ENCODE data around the gene MAPK14. TPM values are rescaled to one million over a fixed set of nuclear protein-coding genes. Genes with fewer than 3 reads are reported as not detected.

The MAPK14 gene
- total and polyA plus RNA-seq, 9 of the 15 experiments (the other 6 are each of a cell fraction or from before 2014, with no cell fraction given), result 8.8 to 62.7 (median 35.5) TPM

DNA sequence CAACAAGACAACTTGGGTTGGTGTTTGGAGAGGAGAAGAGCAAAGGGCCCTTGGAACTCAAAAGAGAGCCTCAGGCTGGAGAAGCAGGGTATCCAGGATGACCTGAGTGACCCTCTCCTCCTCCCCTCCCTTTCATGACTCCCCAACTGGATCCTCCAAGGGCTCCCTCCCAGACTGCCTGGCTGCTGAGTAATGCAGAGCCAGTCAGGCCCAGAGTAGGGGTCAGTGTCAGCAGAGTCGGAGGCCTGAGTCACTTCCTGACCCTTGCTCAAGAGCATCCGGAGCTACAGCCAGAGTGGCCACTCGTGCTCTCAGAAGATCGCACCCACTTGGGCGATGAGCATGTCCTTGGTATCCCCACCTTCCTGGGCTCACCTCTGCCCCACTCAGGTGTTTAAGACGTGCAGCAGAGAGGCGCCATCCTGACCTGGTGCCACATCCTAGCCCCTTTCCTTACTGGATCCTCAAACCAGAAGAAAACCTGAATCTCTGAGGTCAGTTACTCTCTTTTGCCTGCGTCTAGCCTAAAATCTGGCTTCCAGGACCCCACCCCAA, 99.9 kb downstream of the MAPK14 start (continued):
- TF ChIP-seq, protein P1, sequence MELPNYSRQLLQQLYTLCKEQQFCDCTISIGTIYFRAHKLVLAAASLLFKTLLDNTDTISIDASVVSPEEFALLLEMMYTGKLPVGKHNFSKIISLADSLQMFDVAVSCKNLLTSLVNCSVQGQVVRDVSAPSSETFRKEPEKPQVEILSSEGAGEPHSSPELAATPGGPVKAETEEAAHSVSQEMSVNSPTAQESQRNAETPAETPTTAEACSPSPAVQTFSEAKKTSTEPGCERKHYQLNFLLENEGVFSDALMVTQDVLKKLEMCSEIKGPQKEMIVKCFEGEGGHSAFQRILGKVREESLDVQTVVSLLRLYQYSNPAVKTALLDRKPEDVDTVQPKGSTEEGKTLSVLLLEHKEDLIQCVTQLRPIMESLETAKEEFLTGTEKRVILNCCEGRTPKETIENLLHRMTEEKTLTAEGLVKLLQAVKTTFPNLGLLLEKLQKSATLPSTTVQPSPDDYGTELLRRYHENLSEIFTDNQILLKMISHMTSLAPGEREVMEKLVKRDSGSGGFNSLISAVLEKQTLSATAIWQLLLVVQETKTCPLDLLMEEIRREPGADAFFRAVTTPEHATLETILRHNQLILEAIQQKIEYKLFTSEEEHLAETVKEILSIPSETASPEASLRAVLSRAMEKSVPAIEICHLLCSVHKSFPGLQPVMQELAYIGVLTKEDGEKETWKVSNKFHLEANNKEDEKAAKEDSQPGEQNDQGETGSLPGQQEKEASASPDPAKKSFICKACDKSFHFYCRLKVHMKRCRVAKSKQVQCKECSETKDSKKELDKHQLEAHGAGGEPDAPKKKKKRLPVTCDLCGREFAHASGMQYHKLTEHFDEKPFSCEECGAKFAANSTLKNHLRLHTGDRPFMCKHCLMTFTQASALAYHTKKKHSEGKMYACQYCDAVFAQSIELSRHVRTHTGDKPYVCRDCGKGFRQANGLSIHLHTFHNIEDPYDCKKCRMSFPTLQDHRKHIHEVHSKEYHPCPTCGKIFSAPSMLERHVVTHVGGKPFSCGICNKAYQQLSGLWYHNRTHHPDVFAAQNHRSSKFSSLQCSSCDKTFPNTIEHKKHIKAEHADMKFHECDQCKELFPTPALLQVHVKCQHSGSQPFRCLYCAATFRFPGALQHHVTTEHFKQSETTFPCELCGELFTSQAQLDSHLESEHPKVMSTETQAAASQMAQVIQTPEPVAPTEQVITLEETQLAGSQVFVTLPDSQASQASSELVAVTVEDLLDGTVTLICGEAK (IDR thresholded peaks at IDR 0.05), result peak; percentile 63
- TF ChIP-seq, protein P1 (CRISPR knock-in tag; IDR thresholded peaks at IDR 0.05), result no peak
- TF ChIP-seq ZNF584 (CRISPR knock-in tag; IDR thresholded peaks at IDR 0.05; ENCODE audit: low read depth) (peak; percentile 81), NR2C1 (IDR thresholded peaks at IDR 0.05) (peak; percentile 78), NR2C1 (tag; IDR thresholded peaks at IDR 0.05) (peak; percentile 91), MCM5 (IDR thresholded peaks at IDR 0.05; ENCODE audit: low read depth) (no peak), HIVEP1 (CRISPR knock-in tag; IDR thresholded peaks at IDR 0.05) (no peak), ZNF212 (CRISPR knock-in tag; IDR thresholded peaks at IDR 0.05) (no peak), PCBP1 (IDR thresholded peaks at IDR 0.05; ENCODE audit: low read depth, low read length, poor library complexity, severe bottlenecking) (no peak), FOS (IDR thresholded peaks at IDR 0.05; ENCODE audit: extremely low read depth, insufficient read length) (peak; percentile 34), HDAC6 (IDR thresholded peaks at IDR 0.05; ENCODE audit: low read depth, low read length) (no peak), GATAD2A (IDR thresholded peaks at IDR 0.05) (peak; percentile 82), SAFB (IDR thresholded peaks at IDR 0.05; ENCODE audit: borderline replicate concordance, low read depth, low read length) (no peak), TBP (optimal IDR thresholded peaks at IDR 0.05; ENCODE audit: low read depth, low read length) (no peak), JUNB (CRISPR knock-in tag; conservative IDR thresholded peaks at IDR 0.05) (no peak), PHF21A (IDR thresholded peaks at IDR 0.05; ENCODE audit: borderline replicate concordance, low read depth) (no peak)
- TF ChIP-seq, protein P2, sequence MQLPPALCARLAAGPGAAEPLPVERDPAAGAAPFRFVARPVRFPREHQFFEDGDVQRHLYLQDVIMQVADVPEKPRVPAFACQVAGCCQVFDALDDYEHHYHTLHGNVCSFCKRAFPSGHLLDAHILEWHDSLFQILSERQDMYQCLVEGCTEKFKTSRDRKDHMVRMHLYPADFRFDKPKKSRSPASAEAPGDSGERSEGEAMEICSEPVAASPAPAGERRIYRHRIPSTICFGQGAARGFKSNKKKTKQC (CRISPR knock-in tag; IDR thresholded peaks at IDR 0.05), result no peak
- TF ChIP-seq, protein P3, sequence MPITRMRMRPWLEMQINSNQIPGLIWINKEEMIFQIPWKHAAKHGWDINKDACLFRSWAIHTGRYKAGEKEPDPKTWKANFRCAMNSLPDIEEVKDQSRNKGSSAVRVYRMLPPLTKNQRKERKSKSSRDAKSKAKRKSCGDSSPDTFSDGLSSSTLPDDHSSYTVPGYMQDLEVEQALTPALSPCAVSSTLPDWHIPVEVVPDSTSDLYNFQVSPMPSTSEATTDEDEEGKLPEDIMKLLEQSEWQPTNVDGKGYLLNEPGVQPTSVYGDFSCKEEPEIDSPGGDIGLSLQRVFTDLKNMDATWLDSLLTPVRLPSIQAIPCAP (CRISPR knock-in tag; IDR thresholded peaks at IDR 0.05; ENCODE audit: borderline replicate concordance), result no peak
- TF ChIP-seq, protein P4, sequence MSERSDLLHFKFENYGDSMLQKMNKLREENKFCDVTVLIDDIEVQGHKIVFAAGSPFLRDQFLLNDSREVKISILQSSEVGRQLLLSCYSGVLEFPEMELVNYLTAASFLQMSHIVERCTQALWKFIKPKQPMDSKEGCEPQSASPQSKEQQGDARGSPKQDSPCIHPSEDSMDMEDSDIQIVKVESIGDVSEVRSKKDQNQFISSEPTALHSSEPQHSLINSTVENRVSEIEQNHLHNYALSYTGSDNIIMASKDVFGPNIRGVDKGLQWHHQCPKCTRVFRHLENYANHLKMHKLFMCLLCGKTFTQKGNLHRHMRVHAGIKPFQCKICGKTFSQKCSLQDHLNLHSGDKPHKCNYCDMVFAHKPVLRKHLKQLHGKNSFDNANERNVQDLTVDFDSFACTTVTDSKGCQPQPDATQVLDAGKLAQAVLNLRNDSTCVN (CRISPR knock-in tag; IDR thresholded peaks at IDR 0.05), result no peak
